Tibial artery (tissue), 4 donors: ENCODE measurements around the gene PTPRD.

Experiments used
- DNase-seq, 2 donors: peaks; one replicate each; pipeline ENCODE4 v3.0.0-alpha.2; 2019
- H3K27ac ChIP-seq, 2 donors: fragments of 200-600 bp; sonication (generic) in 1 of 2; 1 replicate in 1 of 2; 2 replicates in 1 of 2; pipeline ENCODE4 v1.5.1; 2018 to 2019; ENCODE audit warnings: mild to moderate bottlenecking in 1 of 2
- H3K27me3 ChIP-seq, 2 donors: fragments of 200-600 bp; sonication (generic) in 1 of 2; one replicate each; pipeline versions ENCODE4 v1.5.1 to v1.6.0; 2016 to 2019
- H3K36me3 ChIP-seq, 3 donors: fragments of 200-600 bp; sonication (generic) in 2 of 3; one replicate each; pipeline ENCODE4 v1.5.1; 2016 to 2019; ENCODE audit warnings: mild to moderate bottlenecking in 2 of 3
- H3K4me1 ChIP-seq, 4 donors: fragments of 200-600 bp; sonication (generic) in 2 of 4; 1 replicate in 3 of 4; 2 replicates in 1 of 4; pipeline ENCODE4 v1.5.1; 2016 to 2019
- H3K4me3 ChIP-seq, 2 donors: fragments of 200-600 bp; sonication (generic) in 1 of 2; 1 replicate in 1 of 2; 2 replicates in 1 of 2; pipeline ENCODE4 v1.5.1; 2018 to 2019; ENCODE audit warnings: mild to moderate bottlenecking in 2 of 2
- H3K9me3 ChIP-seq, 3 donors: fragments of 200-600 bp; sonication (generic) in 1 of 3; one replicate each; pipeline ENCODE4 v1.5.1; 2016 to 2019
- CTCF ChIP-seq, 2 experiments: fragments of 200-600 bp in 1 of 2; fragments of 450-650 bp in 1 of 2; IDR thresholded peaks; one replicate each; pipeline ENCODE4 v1.5.1; 2017 to 2019; ENCODE audit warnings: antibody characterized with exemption in 2 of 2, mild to moderate bottlenecking in 1 of 2, moderate library complexity in 1 of 2
- intact Hi-C: fragments of 100-400 bp; cut with DNase I; formaldehyde crosslinking; loops from one replicate; pipeline ENCODE4 v1.15.0; 2023; ENCODE audit warnings: low total_unique reads

Gene PTPRD

DNA sequence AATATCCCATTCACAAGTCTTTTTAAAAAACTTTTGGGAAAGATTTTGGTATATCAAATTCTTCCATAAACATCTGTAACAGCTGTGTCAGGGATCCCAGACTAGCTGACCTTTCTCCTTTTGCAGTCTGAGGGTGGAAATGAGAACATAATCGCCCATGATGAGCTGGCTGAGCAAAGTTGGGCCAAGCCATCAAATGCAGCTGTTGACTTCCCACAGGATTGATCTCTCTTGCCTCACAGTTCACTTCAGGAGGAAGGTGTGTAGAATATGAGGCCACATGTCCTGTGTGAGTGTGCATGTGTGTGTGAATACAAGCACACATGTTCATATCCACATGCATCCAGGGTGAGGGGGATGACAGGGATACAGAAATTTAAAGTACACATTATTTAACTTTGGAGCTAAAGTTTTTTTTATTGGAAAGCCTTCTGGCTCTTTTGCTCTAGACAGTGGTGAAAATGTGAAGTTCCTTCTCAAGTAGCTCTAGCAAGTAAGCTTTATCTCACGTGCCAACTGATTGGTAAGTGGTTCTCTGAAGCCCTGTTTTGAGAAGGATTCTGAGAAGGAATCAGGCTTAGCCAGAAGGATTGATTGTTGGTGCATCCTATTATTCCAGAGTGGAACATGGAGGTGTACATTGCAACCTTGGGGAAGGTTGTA is 2344.5 kb downstream of the PTPRD start:
- DNase-seq = no peak
- Histone ChIP-seq H3K36me3 (no peaks in the 10 kb centered on the region), H3K4me3 (no peak overlapping the region), H3K27ac (no peak overlapping the region), H3K27me3 (no peaks in the 10 kb centered on the region), H3K9me3 (no peaks in the 10 kb centered on the region), H3K4me1 (peaks cover 0 to 24% (median 6%) of the 10 kb centered on the region in 4 donors)
- intact Hi-C loops = no loop called here
- TF ChIP-seq CTCF (IDR thresholded peaks at IDR 0.05) = no peak

- no peak for TF ChIP-seq CTCF (IDR thresholded peaks at IDR 0.05)
- Histone ChIP-seq H3K27ac (no peak overlapping the region), H3K9me3 (no peaks in the 10 kb centered on the region), H3K27me3 (no peaks in the 10 kb centered on the region), H3K36me3 (no peaks in the 10 kb centered on the region), H3K4me3 (no peak overlapping the region), H3K4me1 (peaks cover 0 to 24% (median 6%) of the 10 kb centered on the region in 4 donors)
- DNase-seq = no peak
- intact Hi-C loops = no loop called here
Measured at GRCh38 chr9:8267636-8268035, 2345.2 kb downstream of the PTPRD start.

DNA sequence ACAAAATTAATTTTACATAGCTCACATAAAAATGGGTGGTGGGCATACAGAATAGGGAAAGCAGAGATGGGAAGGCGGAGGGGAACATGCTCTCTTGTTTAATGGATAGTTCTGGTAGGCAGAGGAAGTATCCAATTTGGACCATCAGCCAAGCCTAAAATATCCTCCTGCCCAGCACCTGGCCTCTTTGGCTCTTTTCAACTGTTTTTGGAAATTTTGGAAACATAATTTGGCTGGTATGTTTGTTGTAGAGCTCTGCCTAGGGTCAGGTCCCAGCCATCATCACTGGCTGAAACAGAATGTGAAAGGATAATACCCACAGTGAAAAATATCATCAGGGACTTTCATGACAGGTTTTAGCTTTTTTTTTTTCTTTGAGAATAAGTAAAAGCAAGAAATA is 2345.9 kb downstream of the PTPRD start:
- Histone ChIP-seq H3K27me3 (no peaks in the 10 kb centered on the region), H3K9me3 (no peaks in the 10 kb centered on the region), H3K4me1 (peaks cover 0 to 24% (median 6%) of the 10 kb centered on the region in 4 donors), H3K4me3 (no peak overlapping the region), H3K27ac (no peak overlapping the region), H3K36me3 (no peaks in the 10 kb centered on the region)
- intact Hi-C loops = no loop called here
- DNase-seq = no peak
- no peak for TF ChIP-seq CTCF (IDR thresholded peaks at IDR 0.05)

DNA sequence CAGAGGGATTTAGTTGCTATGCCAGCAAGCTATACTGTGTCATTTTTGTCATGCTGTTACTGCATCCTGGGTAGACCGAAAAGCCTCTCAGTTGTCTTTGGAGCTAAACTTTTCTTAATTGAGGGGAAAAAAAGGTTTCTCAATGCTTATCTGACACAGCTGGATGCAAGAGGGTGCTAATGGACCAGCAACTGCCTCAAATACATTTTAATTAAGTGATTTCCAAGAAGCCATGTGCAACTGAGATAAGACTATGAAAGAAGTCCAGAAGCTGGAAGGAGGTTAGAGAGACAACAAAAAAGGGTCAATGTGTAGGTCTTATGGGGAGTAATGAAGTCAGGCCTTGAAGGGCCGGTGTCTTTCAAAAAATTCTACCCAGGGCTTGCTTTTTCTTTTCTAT is 2347.5 kb downstream of the PTPRD start:
- TF ChIP-seq CTCF (IDR thresholded peaks at IDR 0.05) = no peak
- no peaks in the 10 kb centered on the region for H3K9me3 ChIP-seq
- H3K27me3 ChIP-seq = no peaks in the 10 kb centered on the region
- H3K4me3 ChIP-seq = no peak overlapping the region
- no peak overlapping the region for H3K27ac ChIP-seq
- no peaks in the 10 kb centered on the region for H3K36me3 ChIP-seq
- H3K4me1 ChIP-seq = peaks cover 0 to 24% (median 6%) of the 10 kb centered on the region in 4 donors
- no peak for DNase-seq
- intact Hi-C loops = no loop called here
